HepG2 (cell line): ENCODE data around the gene HACD2.
"Not testable (repeated sequence)": the region's sequence is repeated elsewhere in the genome, so short reads cannot be mapped to it uniquely, and the experiment has no call there.

Experiments
- BRCA1 ChIP-seq: sonication (generic); formaldehyde crosslinking; IDR thresholded peaks from 2 replicates; pipeline ENCODE4 v1.4.0; 2020; ENCODE audit warnings: missing genetic modification reagents
- POLR2A ChIP-seq, 2 experiments: IDR thresholded peaks; 2 replicates each; pipeline ENCODE4 v1.6.1; 2011; ENCODE audit warnings: low read depth in 2 of 2, low read length in 2 of 2, mild to moderate bottlenecking in 1 of 2, moderate library complexity in 1 of 2; ENCODE audit not compliant: insufficient read depth in 1 of 2
- ZNF10 ChIP-seq: sonication (generic); formaldehyde crosslinking; IDR thresholded peaks from 2 replicates; pipeline ENCODE4 v1.4.0; 2020; ENCODE audit warnings: mild to moderate bottlenecking, low read depth, missing genetic modification reagents, borderline replicate concordance
- TF ChIP-seq, protein P1 (sequence below): sonication (generic); formaldehyde crosslinking; IDR thresholded peaks from 2 replicates; pipeline ENCODE4 v1.5.0; 2020; ENCODE audit warnings: missing genetic modification reagents
- TF ChIP-seq, protein P2 (sequence below): sonication (generic); formaldehyde crosslinking; IDR thresholded peaks from 2 replicates; pipeline ENCODE4 v1.5.0; 2020; ENCODE audit warnings: mild to moderate bottlenecking, missing genetic modification reagents, moderate library complexity
- TF ChIP-seq, protein P3 (sequence below): IDR thresholded peaks from 2 replicates; pipeline ENCODE4 v1.6.1; 2016; ENCODE audit warnings: missing genetic modification reagents, missing compliant biosample characterization

DNA sequence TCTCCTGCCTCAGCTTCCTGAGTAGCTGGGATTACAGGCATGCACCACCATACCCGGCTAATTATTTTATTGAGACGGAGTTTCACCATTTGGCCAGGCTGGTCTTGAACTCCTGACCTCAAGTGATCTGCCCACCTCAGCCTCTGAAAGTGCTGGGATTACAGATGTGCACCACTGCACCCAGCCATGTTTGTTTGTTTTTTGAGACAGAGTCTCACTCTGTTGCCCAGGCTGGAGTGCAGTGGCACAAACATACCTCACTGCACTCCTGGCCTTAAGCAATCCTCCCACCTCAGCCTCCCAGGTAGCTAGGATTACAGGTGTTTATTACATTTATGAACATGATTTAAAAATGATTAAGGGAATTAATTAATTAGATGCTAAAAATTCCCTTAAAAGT is 18.3 kb upstream of the HACD2 start:
- not testable (repeated sequence) for TF ChIP-seq ZNF10 (CRISPR knock-in tag); POLR2A (IDR thresholded peaks at IDR 0.05; ENCODE audit: insufficient read depth in 1 of 2, low read depth in 2 of 2, low read length in 2 of 2); BRCA1 (CRISPR knock-in tag)
- TF ChIP-seq, protein P1, sequence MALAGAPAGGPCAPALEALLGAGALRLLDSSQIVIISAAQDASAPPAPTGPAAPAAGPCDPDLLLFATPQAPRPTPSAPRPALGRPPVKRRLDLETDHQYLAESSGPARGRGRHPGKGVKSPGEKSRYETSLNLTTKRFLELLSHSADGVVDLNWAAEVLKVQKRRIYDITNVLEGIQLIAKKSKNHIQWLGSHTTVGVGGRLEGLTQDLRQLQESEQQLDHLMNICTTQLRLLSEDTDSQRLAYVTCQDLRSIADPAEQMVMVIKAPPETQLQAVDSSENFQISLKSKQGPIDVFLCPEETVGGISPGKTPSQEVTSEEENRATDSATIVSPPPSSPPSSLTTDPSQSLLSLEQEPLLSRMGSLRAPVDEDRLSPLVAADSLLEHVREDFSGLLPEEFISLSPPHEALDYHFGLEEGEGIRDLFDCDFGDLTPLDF (CRISPR knock-in tag) = not testable (repeated sequence)
- TF ChIP-seq, protein P2, sequence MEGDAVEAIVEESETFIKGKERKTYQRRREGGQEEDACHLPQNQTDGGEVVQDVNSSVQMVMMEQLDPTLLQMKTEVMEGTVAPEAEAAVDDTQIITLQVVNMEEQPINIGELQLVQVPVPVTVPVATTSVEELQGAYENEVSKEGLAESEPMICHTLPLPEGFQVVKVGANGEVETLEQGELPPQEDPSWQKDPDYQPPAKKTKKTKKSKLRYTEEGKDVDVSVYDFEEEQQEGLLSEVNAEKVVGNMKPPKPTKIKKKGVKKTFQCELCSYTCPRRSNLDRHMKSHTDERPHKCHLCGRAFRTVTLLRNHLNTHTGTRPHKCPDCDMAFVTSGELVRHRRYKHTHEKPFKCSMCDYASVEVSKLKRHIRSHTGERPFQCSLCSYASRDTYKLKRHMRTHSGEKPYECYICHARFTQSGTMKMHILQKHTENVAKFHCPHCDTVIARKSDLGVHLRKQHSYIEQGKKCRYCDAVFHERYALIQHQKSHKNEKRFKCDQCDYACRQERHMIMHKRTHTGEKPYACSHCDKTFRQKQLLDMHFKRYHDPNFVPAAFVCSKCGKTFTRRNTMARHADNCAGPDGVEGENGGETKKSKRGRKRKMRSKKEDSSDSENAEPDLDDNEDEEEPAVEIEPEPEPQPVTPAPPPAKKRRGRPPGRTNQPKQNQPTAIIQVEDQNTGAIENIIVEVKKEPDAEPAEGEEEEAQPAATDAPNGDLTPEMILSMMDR (CRISPR knock-in tag) = not testable (repeated sequence)
- TF ChIP-seq, protein P3, sequence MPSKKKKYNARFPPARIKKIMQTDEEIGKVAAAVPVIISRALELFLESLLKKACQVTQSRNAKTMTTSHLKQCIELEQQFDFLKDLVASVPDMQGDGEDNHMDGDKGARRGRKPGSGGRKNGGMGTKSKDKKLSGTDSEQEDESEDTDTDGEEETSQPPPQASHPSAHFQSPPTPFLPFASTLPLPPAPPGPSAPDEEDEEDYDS (CRISPR knock-in tag) = not testable (repeated sequence)
